ENCODE measurements around the gene EGFL6.

Gene EGFL6, protein sequence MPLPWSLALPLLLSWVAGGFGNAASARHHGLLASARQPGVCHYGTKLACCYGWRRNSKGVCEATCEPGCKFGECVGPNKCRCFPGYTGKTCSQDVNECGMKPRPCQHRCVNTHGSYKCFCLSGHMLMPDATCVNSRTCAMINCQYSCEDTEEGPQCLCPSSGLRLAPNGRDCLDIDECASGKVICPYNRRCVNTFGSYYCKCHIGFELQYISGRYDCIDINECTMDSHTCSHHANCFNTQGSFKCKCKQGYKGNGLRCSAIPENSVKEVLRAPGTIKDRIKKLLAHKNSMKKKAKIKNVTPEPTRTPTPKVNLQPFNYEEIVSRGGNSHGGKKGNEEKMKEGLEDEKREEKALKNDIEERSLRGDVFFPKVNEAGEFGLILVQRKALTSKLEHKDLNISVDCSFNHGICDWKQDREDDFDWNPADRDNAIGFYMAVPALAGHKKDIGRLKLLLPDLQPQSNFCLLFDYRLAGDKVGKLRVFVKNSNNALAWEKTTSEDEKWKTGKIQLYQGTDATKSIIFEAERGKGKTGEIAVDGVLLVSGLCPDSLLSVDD

DNA sequence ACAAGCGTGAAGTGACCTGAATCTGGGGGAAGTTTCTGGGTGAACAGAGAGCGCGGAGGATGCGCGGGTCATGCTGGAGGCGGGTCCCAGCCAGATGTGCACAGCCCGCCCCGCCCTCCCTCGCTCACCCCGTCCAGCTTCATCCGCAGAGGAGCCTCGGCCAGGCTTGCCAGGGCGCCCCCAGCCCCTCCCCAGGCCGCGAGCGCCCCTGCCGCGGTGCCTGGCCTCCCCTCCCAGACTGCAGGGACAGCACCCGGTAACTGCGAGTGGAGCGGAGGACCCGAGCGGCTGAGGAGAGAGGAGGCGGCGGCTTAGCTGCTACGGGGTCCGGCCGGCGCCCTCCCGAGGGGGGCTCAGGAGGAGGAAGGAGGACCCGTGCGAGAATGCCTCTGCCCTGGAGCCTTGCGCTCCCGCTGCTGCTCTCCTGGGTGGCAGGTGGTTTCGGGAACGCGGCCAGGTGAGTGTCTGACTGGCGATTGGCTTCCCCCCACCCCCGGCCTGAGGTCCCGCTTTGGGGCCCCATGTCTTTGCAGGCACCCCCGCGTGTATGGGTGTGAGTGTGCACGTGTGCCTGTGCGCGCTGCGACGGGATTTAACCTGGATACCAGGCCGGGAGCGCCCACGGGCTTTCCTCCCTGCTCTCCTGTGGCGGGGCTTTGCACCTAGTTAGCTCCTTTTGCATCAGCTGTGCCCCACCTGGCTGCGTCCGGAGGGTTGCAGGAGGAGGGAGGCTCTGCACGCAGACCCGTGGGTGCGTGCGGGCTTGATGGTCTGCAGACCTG is at the start of gene EGFL6:
Gene EGFL6, plus strand, starts transcription at position 123 of the 782 bp plus-strand sequence. Its CDS starts 261 bp downstream, at position 384.
- no peak for DNase-seq (ENCODE audit: low read depth, low spot score)

DNA sequence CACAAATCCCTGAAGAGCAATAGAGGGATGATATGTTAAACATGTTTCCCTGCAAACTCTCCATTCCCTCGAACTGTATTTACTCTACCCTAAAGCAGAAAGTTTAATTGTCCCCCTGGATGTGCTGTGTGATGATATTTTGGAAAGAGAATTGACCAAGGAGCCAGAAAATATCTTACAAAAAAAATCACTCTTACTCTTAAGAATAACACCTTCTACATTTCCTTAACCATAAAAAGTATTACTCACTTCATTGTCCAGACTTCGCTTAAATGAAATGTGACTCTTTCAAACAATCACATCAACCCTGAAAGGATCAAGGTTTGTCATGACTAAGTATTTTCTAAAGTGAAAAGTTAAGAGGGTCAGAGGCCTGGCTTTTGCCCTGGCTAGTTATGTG is 49.0 kb upstream of the EGFL6 start:
- no peak for DNase-seq (ENCODE audit: low read depth, low spot score)

DNA sequence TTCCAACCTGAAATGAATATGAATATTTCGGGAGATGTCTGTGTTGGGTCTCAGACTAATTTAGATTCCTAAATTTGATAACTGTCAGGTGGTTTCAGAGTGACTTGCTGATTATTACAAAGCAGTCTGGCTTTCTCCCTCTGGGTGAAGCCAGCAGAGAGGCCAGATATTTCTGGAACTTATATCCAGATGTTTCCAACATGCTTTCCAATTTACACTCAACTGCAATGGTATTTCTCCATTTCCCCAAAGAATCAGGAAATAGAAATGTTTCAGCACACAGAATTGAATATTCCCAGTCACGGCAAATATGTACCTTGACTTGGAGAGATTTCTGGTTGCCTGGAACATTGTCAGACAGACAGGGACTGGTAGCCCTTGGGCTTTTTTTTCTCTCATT is 48.5 kb upstream of the EGFL6 start:
- DNase-seq (ENCODE audit: low read depth, low spot score), result no peak

DNA sequence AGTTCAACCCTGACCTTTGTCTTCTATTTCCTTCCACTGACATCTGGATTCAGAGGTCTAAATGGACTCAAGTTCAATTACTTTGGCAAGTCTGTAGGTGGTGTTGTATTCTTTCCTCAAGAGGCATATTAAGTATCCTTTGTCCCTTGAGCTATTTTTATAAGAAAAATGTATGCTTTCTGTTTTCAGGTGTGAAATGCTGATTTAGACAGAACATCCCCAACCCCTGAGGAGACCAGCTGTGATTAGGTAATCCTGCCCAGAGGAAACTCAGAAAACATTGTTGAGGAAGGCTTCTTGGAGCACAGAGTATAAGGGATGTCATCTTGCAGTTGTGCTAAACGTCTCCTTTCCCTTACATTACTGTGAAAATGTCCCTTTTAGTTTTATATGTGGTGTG is 46.6 kb upstream of the EGFL6 start:
- no peak for DNase-seq (ENCODE audit: low read depth, low spot score)

DNA sequence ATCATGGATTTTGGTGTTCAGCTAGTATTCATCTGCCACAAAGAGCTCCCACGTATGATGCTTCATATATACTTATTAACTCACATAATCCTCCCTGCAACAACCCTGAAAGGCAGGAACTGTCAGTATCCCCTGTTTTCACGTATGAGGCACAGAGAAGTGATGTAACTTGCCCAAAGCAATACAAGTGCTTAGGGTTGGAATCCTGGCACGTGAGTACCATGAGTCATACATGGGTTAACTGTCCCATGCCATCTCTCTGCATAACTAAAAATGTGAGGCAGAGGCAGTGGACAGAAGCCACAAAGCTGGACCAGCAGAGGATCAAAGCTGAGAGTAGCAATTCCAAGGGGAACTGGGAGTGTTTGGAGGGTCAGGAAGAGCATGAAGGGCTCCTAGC is 35.7 kb upstream of the EGFL6 start:
- DNase-seq (ENCODE audit: low read depth, low spot score), result no peak

DNA sequence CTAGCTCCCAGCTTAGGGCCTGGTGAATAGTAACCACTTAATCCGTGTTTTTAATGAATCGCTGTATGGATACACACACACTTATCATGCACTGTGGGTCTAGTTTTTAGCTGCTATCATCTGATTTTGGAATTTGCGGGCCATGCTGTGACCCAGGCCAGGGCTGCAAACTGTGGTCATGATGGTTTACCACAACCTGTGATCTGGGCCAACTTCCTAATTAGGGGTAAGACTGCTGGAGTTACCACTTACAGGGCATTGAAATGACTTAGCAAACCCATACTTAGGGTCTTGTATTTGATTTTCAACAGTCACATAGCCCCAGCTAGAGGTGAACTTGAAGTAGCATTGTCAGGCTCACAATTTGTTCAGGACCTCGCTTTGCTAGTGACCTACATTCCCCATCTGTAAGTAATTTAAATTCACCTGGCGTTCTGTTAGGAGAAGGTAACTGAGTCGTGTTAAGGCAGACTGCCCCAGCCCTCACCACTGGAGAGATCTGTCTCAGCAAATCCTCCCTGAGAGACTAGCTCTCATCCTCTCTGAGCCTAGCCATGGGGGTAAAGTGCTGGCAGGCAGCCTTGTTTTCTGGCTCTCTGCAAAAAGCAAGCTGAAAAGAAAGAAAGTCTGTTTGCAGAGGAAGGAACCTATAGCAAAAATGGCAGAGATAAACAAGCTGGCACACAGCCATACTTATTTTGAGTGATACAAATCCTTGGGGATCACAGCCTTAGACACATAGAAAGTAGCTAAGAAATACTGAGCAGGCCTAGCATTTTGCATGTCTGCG is 33.8 kb upstream of the EGFL6 start:
- DNase-seq (ENCODE audit: low read depth, low spot score), result no peak

DNA sequence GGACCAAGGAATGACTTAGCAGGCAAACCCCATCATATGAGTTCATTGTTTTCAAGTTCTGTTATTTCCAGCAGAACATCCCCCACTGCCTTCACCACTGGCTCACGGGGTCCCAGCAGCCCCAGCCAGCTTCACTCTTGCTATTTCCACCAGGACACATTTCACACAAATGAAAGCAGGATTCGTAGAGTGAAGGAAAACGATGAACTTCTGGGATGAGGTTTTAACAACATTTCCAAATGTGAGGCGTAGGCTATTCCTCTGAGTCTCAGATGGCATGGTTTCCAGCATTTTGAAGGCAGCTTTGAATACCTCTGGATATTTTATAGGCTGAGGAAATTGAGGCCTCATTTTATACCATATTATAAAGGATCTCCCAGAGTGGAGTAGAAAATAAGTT is 32.9 kb upstream of the EGFL6 start:
- DNase-seq (ENCODE audit: low read depth, low spot score), result no peak

DNA sequence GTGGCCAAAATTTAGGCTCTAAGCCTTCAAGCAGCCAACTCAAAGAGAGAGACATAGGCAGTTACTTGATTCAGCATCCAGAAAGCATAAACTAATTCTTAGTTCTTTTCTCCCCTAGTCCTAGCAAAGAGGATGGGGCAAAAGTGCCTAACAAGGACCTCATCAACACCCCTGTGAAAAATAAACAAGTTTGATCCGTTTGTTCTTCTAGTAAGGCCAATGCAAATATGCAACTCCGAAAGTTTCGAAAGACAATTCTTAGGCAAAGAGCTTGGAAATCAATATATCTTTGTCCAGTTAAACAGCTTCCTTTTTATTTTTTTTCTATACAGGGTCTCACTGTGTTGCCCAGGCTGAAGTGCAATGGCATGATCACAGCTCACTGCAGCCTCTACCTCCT is 31.0 kb upstream of the EGFL6 start:
- no peak for DNase-seq (ENCODE audit: low read depth, low spot score)

DNA sequence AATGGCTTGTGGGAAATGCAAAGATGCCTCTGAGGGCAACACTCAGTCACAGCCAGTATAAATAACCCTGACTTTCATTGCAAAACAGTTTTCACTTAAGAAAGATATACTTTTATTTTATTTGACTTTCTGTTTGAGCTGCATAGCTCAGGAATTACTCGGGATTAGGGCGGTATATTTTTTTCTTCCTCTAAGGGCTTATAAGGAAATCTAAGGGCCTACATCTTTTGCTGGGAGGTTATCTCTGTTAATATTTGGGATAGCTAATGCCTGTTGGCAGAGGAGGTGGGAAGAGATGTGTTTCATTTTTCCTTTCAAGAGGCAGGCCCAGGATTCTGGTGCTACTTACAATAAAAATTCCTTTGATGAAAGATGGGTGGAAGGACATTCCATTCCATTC is 28.8 kb upstream of the EGFL6 start:
- DNase-seq (ENCODE audit: low read depth, low spot score), result no peak

DNA sequence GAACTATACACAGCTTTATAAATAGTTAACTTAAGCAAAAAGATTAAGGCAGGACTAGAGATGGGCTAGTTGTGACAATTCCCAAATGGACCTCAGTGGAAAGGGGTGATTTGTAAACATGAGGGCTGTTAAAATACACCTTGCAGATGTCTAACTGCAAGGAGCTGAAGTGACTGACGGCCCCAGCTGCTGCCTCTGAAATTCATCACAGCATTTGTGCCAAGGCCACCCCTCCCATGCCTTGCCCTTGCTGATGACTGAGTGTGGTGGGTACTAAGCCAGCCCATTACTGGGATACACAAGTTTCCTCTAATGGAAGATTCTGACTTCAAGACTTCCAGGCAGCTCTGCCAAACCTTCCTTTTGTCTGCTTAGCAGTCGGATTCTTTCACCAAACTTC is 23.7 kb upstream of the EGFL6 start:
- no peak for DNase-seq (ENCODE audit: low read depth, low spot score)

DNA sequence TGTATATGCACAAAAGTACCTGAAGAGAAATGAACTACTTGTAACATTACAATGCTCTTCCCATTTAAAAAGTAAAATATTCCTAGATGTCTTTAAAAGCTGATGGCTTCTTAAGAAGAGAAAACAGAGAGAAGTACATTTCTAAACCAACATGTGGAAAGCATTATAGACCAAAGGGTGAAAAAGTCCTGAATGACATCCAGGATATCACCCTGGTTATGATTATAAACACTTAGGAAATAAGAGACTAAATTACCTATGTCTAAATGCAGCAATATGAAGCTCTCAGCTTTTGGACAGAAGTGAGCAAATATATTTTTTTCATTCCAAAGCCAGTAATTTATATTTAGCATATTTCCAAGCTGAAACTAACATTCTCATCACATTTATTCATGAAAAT is 21.7 kb upstream of the EGFL6 start:
- no peak for DNase-seq (ENCODE audit: low read depth, low spot score)

DNA sequence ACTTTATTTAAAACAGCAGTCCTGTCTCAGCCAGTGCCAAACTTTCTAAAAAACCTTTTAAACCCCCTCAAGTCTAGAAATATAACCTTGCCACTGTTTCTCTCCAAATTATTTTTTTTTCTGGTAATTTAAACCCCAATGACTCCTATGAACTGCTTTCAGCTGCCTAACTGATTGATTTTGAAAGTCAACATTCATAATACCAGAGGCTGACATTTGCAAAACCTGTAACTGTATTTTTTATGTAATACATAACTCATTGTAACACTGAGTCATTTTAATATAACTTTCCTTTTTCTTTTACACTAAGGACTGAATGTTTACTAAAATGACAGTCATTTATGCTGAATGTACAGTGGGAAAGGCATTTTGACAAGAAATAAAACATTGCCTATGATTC is 19.1 kb upstream of the EGFL6 start:
- DNase-seq (ENCODE audit: low read depth, low spot score), result no peak

DNA sequence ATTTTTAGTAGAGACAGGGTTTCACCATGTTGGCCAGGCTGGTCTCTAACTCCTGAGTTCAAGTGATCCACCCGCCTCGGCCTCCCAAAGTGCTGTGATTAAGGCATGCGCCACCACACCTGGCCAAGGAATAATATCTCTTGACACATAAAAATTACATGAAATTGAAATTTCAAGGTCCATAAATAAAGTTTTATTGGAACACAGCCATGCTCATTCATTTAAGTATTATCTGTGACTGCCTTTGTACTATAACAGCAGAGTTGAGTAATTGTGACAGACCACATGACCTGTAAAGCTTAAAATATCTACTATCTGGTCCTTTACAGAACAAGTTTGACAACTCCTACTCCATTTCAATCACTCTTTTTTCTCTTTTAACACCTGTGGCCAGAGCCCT is 17.8 kb upstream of the EGFL6 start:
- DNase-seq (ENCODE audit: low read depth, low spot score), result no peak

DNA sequence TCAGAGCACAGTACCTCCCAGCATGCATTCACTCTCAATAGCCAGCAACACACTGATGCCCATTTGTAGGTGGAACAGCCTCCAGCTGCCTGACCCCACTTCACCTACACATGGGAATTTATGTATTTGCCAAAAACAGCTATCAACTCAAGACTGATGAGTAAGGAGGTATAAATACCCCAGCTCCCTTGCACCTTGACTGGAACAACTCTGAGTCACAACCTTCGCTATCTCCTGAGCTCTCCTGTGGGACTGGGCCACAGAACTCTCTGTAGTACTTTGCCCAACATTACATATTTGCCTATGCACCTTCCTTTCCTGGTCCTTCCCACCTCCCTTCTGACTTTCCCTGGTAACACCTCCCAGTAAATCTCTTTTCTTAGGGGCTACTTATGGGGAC is 16.5 kb upstream of the EGFL6 start:
- no peak for DNase-seq (ENCODE audit: low read depth, low spot score)

DNA sequence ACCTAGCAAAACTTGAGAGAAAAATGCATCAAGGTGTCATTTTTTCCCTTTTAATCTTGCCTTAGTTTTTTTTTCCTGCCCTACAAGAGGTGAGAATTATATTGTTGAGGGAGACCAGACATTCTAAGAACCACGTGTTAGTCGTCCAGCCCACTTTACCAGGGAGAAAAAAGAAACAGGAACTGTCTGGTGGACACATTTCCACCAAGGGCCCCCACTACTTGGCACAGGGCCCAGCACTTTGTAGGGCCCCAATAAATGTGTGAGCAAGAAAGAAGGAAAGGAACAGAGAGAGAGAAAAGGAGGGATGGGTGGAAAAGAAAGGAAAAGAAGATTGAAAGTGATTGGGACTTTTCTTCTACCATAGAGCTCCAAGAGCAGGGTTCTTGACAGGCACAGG is 3.9 kb upstream of the EGFL6 start:
- no peak for DNase-seq (ENCODE audit: low read depth, low spot score)

DNA sequence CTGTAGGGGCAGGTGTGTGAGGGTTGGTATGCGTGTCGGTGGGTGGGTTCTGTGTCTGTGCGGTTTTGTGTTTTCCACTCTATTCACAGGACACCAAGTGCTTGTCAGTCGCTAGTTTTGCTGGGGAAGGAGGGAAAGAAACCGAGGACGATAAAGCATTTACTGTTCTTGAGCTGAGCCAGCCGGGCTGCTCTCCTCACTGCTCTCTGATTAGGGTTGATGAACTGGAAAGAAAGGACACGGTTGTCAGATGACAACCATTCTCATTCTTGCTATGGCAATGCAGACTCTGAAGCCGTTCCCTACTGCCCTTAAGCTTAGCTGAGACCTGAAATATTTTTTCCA is 832 bp downstream of the EGFL6 start:
- DNase-seq (ENCODE audit: low read depth, low spot score), result no peak

DNA sequence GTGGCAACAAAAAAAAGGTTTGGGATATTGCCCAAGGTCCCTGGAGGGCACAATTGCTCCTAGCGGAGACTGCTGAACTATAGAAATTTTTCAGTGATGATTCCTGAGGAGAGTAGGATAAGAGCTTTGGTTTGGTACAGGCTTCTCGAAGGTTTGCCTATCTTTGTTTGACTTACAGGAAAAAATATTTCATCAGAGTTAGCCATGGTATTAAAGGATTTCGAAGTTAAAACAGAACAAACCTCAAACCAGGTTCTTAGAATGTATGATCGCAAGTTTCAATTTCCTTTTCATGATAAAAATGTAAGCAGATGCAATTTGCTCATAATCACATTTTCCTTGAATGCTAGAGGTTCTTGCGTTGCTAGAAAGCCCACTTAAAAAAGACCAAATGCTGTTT is 1.7 kb downstream of the EGFL6 start:
- DNase-seq (ENCODE audit: low read depth, low spot score), result no peak

DNA sequence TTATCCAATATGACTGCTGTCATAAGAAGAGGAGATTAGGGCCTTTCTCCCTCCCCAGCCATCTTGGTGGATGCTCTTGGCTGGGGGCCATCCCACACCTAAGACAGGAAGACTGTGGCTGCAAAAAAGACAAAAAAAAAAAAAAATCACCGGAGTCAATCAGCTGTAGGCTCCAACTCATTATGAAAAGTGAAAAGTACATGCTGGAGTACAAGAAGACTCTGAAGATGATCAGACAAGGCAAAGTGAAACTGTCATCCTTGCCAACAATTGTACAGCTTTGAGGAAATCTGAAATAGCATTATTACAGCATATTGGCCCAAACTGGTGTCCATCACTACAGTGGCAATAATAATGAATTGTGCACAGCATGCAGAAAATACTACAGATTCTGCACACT is 5.2 kb downstream of the EGFL6 start:
- DNase-seq (ENCODE audit: low read depth, low spot score), result no peak

DNA sequence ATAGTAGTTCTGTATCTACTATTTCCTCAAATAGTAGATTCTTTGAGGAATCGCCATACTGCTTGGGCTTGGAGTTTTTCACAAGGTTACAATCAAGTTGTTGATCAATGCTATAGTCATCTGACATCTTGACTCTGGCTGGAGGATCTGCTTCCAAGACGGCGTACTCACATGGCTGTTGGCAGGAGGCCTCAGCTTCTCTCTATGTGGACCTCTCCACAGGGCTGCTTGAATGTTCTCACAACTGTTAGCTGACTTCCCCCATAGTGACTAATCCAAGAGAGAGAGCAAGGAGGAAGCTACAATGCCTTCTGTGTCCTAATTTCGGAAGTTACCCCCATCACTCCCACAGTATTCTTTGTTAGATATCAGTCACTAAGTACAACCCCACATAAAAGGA is 10.3 kb downstream of the EGFL6 start:
- no peak for DNase-seq (ENCODE audit: low read depth, low spot score)

DNA sequence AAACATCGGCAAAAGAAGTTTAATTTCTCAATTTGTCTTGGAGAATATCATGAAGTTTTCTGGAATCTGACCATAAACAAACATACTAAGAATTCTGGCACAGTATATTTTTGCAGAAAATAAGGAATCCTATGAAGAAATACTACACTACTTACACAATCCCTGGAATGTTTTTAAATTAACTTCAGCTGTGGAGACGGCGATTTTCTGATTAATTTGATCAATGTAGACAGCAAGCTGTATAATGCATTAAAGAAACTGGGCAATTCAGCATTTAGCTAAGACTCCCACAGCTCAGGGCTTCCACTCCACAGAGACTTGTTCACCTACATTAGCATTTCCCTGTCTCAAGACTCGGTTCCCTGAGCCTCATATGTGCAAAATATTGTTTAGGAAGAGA is 12.2 kb downstream of the EGFL6 start:
- DNase-seq (ENCODE audit: low read depth, low spot score), result no peak

DNA sequence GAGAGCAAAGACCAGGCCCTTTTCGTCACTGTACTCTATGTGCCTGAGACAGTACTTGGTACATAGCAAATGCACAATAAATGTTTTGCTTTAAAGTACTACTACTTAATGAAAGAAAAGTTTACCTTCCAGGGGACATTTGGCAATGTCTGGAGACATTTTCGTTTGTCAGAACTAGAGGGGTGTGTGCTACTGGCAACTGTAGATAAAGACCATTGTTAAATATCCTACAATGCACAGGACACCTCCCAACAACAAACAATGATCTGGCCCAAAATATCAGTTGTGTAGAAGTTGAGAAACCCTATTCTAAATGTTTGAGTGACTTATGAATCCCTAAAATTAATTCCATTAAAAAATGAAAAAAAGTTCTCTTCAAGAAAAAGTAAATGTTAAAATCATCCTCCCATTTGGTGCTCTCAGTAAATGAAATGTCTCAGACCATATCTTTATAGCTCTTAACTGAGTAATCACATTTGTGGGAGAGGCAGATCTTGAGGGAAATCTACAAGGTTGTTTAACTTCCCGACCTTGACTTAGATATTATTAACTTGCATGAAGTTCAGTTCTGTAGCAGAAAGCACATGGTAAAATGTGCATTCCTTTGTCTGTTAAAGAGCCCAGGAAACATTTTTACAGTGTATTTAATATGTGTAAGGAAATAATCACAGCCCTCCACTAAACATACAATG is 18.5 kb downstream of the EGFL6 start:
- DNase-seq (ENCODE audit: low read depth, low spot score), result no peak

DNA sequence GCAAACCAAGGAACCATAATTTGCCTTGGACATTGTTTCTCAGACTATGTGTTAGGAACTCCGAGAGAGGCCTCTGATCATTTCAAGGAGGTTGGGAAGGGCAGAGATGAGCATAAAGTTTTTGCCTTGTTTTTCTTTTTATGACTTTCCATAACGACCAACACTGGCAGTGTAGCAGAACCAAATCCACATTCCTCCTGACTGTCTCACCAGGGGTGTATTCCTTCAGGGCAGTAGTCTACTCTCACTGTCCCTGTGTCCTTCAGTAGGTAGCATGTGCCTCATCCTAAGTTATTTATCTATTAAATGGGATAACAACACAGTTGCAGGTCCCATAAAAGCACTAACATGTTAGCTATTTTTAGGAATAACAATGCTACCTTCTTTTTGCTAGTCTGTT is 20.8 kb downstream of the EGFL6 start:
- no peak for DNase-seq (ENCODE audit: low read depth, low spot score)
